ENCODE results near the gene AGBL4.
"Not testable (repeated sequence)": the region's sequence is repeated elsewhere in the genome, so short reads cannot be mapped to it uniquely, and the experiment has no call there.

The AGBL4 gene

GRCh38 chr1:49298304-49298703 lies 725.5 kb downstream of the AGBL4 start:
- no peak for TF ChIP-seq CTCF (IDR thresholded peaks at IDR 0.05; ENCODE audit: low read length, missing control alignments)
- no peak for DNase-seq (ENCODE audit: low read depth)
- no peak overlapping the region for H3K4me3 ChIP-seq (replicated peaks; ENCODE audit: low read depth, low read length)

GRCh38 chr1:49297783-49298182 lies 726.0 kb downstream of the AGBL4 start:
- H3K4me3 ChIP-seq (replicated peaks; ENCODE audit: low read depth, low read length): no peak overlapping the region
- TF ChIP-seq CTCF (IDR thresholded peaks at IDR 0.05; ENCODE audit: low read length, missing control alignments): no peak
- no peak for DNase-seq (ENCODE audit: low read depth)

GRCh38 chr1:49294539-49294938 lies 729.2 kb downstream of the AGBL4 start:
- no peak for TF ChIP-seq CTCF (IDR thresholded peaks at IDR 0.05; ENCODE audit: low read length, missing control alignments)
- no peak for DNase-seq (ENCODE audit: low read depth)
- no peak overlapping the region for H3K4me3 ChIP-seq (replicated peaks; ENCODE audit: low read depth, low read length)

GRCh38 chr1:49293016-49293415 lies 730.7 kb downstream of the AGBL4 start:
- DNase-seq (ENCODE audit: low read depth): no peak
- TF ChIP-seq CTCF (IDR thresholded peaks at IDR 0.05; ENCODE audit: low read length, missing control alignments): no peak
- H3K4me3 ChIP-seq (replicated peaks; ENCODE audit: low read depth, low read length): no peak overlapping the region

- H3K4me3 ChIP-seq (replicated peaks; ENCODE audit: low read depth, low read length); DNase-seq (ENCODE audit: low read depth): not testable (repeated sequence)
Observed at GRCh38 chr1:49257211-49258049, 766.3 kb downstream of the AGBL4 start.

- TF ChIP-seq CTCF (IDR thresholded peaks at IDR 0.05; ENCODE audit: low read length, missing control alignments): no peak
- no peak for DNase-seq (ENCODE audit: low read depth)
Observed at GRCh38 chr1:49252917-49253316, 770.8 kb downstream of the AGBL4 start.

GRCh38 chr1:49251019-49251784 lies 772.6 kb downstream of the AGBL4 start:
- H3K4me3 ChIP-seq (replicated peaks; ENCODE audit: low read depth, low read length): no peak overlapping the region
- DNase-seq (ENCODE audit: low read depth): no peak
- no peak for TF ChIP-seq CTCF (IDR thresholded peaks at IDR 0.05; ENCODE audit: low read length, missing control alignments)

More at GRCh38 chr1:49252917-49253316, 770.8 kb downstream of the AGBL4 start:
- H3K4me3 ChIP-seq (replicated peaks; ENCODE audit: low read depth, low read length): no peak overlapping the region
